Naive B cell (primary cell): ENCODE results near the gene ZAR1L. TPM values are rescaled to one million over a fixed set of nuclear protein-coding genes. Genes with fewer than 3 reads are reported as not detected.
"Not testable (repeated sequence)": the region's sequence is repeated elsewhere in the genome, so short reads cannot be mapped to it uniquely, and the experiment has no call there.

Experiments
- ATAC-seq, 2 donors: fragments of 150-1000 bp; cut with Tn5 transposase; 2 replicates each; pipeline ENCODE4 v1.10.0; 2021; ENCODE audit warnings: low read depth in 2 of 2, mild to moderate bottlenecking in 2 of 2, moderate library complexity in 2 of 2
- DNase-seq: peaks from one replicate; pipeline ENCODE4 v3.0.0; 2022
- H3K27ac Mint-ChIP-seq, 6 donors: one replicate each; pipeline ENCODE4 v1.8.0; 2020 to 2022; ENCODE audit warnings: mild to moderate bottlenecking in 6 of 6, mixed read lengths in 6 of 6, moderate library complexity in 5 of 6, inconsistent platforms in 2 of 6
- H3K27me3 Mint-ChIP-seq, 3 donors: one replicate each; pipeline ENCODE4 v1.8.0; 2021 to 2022; ENCODE audit warnings: mixed read lengths in 3 of 3, mild to moderate bottlenecking in 1 of 3
- H3K36me3 Mint-ChIP-seq, 2 donors: one replicate each; pipeline ENCODE4 v1.8.0; 2020 to 2022; ENCODE audit warnings: mixed read lengths in 2 of 2, inconsistent platforms in 1 of 2, mild to moderate bottlenecking in 1 of 2
- H3K4me1 Mint-ChIP-seq, 3 donors: one replicate each; pipeline ENCODE4 v1.8.0; 2020 to 2022; ENCODE audit warnings: mixed read lengths in 3 of 3, inconsistent platforms in 1 of 3, mild to moderate bottlenecking in 1 of 3, moderate library complexity in 1 of 3
- H3K4me3 Mint-ChIP-seq, 8 donors: one replicate each; pipeline ENCODE4 v1.8.0; 2020 to 2022; ENCODE audit warnings: mild to moderate bottlenecking in 8 of 8, mixed read lengths in 8 of 8, moderate library complexity in 8 of 8, inconsistent platforms in 2 of 8
- H3K9me3 Mint-ChIP-seq, 7 donors: one replicate each; pipeline ENCODE4 v1.8.0; 2020 to 2022; ENCODE audit warnings: mixed read lengths in 7 of 7, mild to moderate bottlenecking in 5 of 7, inconsistent platforms in 2 of 7, moderate library complexity in 1 of 7
- polyA plus RNA-seq, 6 donors: library from polyadenylated mRNA; unstranded; fragments of 300-500 nt; fragmentation: Illumina TruSeq; gene quantifications; one replicate each; pipeline ENCODE4 v1.2.3, GENCODE V29; 2021; ENCODE audit warnings: low read depth in 6 of 6

ZAR1L gene, protein sequence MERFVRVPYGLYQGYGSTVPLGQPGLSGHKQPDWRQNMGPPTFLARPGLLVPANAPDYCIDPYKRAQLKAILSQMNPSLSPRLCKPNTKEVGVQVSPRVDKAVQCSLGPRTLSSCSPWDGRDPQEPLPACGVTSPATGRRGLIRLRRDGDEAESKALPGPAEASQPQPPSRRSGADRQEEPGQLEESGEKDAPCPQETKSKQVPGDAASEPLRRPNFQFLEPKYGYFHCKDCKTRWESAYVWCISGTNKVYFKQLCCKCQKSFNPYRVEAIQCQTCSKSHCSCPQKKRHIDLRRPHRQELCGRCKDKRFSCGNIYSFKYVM
- not detected for polyA plus RNA-seq

DNA sequence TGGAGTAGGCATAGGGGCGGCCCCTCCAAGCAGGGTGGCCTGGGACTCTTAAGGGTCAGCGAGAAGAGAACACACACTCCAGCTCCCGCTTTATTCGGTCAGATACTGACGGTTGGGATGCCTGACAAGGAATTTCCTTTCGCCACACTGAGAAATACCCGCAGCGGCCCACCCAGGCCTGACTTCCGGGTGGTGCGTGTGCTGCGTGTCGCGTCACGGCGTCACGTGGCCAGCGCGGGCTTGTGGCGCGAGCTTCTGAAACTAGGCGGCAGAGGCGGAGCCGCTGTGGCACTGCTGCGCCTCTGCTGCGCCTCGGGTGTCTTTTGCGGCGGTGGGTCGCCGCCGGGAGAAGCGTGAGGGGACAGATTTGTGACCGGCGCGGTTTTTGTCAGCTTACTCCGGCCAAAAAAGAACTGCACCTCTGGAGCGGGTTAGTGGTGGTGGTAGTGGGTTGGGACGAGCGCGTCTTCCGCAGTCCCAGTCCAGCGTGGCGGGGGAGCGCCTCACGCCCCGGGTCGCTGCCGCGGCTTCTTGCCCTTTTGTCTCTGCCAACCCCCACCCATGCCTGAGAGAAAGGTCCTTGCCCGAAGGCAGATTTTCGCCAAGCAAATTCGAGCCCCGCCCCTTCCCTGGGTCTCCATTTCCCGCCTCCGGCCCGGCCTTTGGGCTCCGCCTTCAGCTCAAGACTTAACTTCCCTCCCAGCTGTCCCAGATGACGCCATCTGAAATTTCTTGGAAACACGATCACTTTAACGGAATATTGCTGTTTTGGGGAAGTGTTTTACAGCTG lies at the start of gene ZAR1L, which contains the start of gene BRCA2:
Gene ZAR1L, minus strand, starts transcription at position 126 of the 790 bp plus-strand sequence. CDS start 3,438 bp downstream, outside the sequence.
Gene BRCA2, plus strand, starts transcription at position 271 of the 790 bp plus-strand sequence. CDS start 953 bp downstream, outside the sequence.
- H3K36me3 Mint-ChIP-seq: peaks cover 0 to 7% of the 10 kb centered on the region in 2 donors
- DNase-seq (peak; percentile 87), ATAC-seq (peak; percentile 93)
- H3K27ac Mint-ChIP-seq: peak within 1 kb of the TSS; percentile 100
- H3K27me3 Mint-ChIP-seq: no peaks in the 10 kb centered on the region
- H3K4me3 Mint-ChIP-seq: peak within 1 kb of the TSS; percentile 94 to 99 (median 96)
- H3K4me1 Mint-ChIP-seq: peaks cover 0 to 21% (median 18%) of the 10 kb centered on the region in 3 donors
- peaks cover 0 to 2% (median 0%) of the 10 kb centered on the region in 7 donors for H3K9me3 Mint-ChIP-seq

DNA sequence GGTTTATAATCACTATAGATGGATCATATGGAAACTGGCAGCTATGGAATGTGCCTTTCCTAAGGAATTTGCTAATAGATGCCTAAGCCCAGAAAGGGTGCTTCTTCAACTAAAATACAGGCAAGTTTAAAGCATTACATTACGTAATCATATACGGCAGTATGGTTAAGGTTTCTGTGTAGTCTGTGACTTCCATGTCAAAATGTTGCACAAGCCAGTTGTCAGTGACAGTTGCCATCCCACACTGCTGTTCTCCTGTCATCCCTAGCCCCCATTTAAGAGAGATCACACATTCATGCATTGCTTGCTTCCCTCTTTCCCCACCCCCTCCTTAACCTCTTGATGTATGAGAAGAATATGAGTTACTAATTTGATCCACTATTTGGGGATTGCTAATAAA lies 47.4 kb upstream of the ZAR1L start:
- Mint-ChIP-seq H3K27ac (peak overlapping the region in 2 of 6 donors; percentile 25 to 50), H3K4me3 (no peak overlapping the region), H3K27me3 (no peaks in the 10 kb centered on the region), H3K9me3 (no peaks in the 10 kb centered on the region), H3K4me1 (no peaks in the 10 kb centered on the region), H3K36me3 (peaks cover 7 to 10% of the 10 kb centered on the region in 2 donors)
- no peak for DNase-seq
- no peak for ATAC-seq

- H3K27ac Mint-ChIP-seq: not testable (repeated sequence)
Measured at GRCh38 chr13:32355935-32356334, 40.8 kb upstream of the ZAR1L start.

GRCh38 chr13:32354040-32354439 lies 38.9 kb upstream of the ZAR1L start:
- Mint-ChIP-seq H3K4me1 (no peaks in the 10 kb centered on the region), H3K27me3 (no peaks in the 10 kb centered on the region), H3K27ac (no peak overlapping the region), H3K9me3 (peaks cover 0 to 3% (median 0%) of the 10 kb centered on the region in 7 donors), H3K4me3 (no peak overlapping the region), H3K36me3 (peaks cover 0 to 7% of the 10 kb centered on the region in 2 donors)
- ATAC-seq: peak; percentile 71 to 82
- DNase-seq: peak; percentile 5

More at GRCh38 chr13:32355935-32356334, 40.8 kb upstream of the ZAR1L start:
- H3K36me3 Mint-ChIP-seq, H3K4me1 Mint-ChIP-seq, H3K9me3 Mint-ChIP-seq, ATAC-seq, H3K27me3 Mint-ChIP-seq, DNase-seq, H3K4me3 Mint-ChIP-seq: not testable (repeated sequence)

GRCh38 chr13:32350839-32351441 lies 35.8 kb upstream of the ZAR1L start:
- not testable (repeated sequence) for ATAC-seq, H3K4me1 Mint-ChIP-seq, H3K9me3 Mint-ChIP-seq, H3K27ac Mint-ChIP-seq, H3K27me3 Mint-ChIP-seq, H3K4me3 Mint-ChIP-seq, DNase-seq
- peaks cover 0 to 18% of the 10 kb centered on the region in 2 donors for H3K36me3 Mint-ChIP-seq

- no peak for DNase-seq
- no peak for ATAC-seq
- peaks cover 0 to 18% of the 10 kb centered on the region in 2 donors for H3K36me3 Mint-ChIP-seq
- H3K9me3 Mint-ChIP-seq: peaks cover 0 to 3% (median 0%) of the 10 kb centered on the region in 7 donors
- H3K4me3 Mint-ChIP-seq: no peak overlapping the region
- H3K27ac Mint-ChIP-seq: no peak overlapping the region
- H3K4me1 Mint-ChIP-seq: no peaks in the 10 kb centered on the region
- no peaks in the 10 kb centered on the region for H3K27me3 Mint-ChIP-seq
Measured at GRCh38 chr13:32347651-32348050, 32.5 kb upstream of the ZAR1L start.

DNA sequence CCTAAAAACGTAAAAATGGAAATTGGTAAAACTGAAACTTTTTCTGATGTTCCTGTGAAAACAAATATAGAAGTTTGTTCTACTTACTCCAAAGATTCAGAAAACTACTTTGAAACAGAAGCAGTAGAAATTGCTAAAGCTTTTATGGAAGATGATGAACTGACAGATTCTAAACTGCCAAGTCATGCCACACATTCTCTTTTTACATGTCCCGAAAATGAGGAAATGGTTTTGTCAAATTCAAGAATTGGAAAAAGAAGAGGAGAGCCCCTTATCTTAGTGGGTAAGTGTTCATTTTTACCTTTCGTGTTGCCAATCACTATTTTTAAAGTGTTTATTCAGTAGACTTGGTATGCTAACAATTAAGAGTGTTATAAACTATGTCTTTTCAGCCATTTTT lies 25.8 kb upstream of the ZAR1L start:
- H3K4me3 Mint-ChIP-seq: no peak overlapping the region
- no peaks in the 10 kb centered on the region for H3K27me3 Mint-ChIP-seq
- H3K9me3 Mint-ChIP-seq: peaks cover 0 to 15% (median 2%) of the 10 kb centered on the region in 7 donors
- ATAC-seq: no peak
- peaks cover 0 to 21% of the 10 kb centered on the region in 2 donors for H3K36me3 Mint-ChIP-seq
- H3K4me1 Mint-ChIP-seq: no peaks in the 10 kb centered on the region
- H3K27ac Mint-ChIP-seq: peak overlapping the region in 1 of 6 donors; percentile 3
- DNase-seq: no peak

GRCh38 chr13:32334671-32335070 lies 19.5 kb upstream of the ZAR1L start:
- no peak for ATAC-seq
- peaks cover 17 to 54% of the 10 kb centered on the region in 2 donors for H3K36me3 Mint-ChIP-seq
- H3K27ac Mint-ChIP-seq: no peak overlapping the region
- no peak for DNase-seq
- H3K27me3 Mint-ChIP-seq: no peaks in the 10 kb centered on the region
- H3K4me1 Mint-ChIP-seq: no peaks in the 10 kb centered on the region
- peaks cover 0 to 19% (median 3%) of the 10 kb centered on the region in 7 donors for H3K9me3 Mint-ChIP-seq
- H3K4me3 Mint-ChIP-seq: no peak overlapping the region

DNA sequence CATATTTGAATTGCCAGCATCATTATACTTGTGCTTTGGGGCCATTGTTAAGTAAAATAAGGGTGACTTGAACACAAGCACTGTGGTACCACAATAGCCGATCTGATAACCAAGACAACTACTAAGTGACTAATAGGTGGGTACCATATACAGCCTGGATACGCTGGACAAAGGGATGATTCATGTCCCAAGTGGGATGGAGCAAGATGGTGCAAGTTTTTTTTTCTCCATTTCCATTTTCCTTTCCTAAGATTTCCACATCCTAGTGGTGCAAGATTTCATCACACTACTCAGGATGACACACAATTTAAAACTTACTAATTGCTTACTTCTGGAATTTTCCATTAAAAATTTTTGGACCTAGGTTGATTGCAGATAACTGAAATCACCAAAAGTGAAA lies 15.3 kb upstream of the ZAR1L start:
- Mint-ChIP-seq H3K27me3 (no peaks in the 10 kb centered on the region), H3K9me3 (peaks cover 0 to 8% (median 2%) of the 10 kb centered on the region in 7 donors), H3K4me3 (no peak overlapping the region), H3K27ac (no peak overlapping the region), H3K4me1 (no peaks in the 10 kb centered on the region), H3K36me3 (peaks cover 17 to 33% of the 10 kb centered on the region in 2 donors)
- DNase-seq: no peak
- ATAC-seq: no peak

- ATAC-seq (no peak), DNase-seq (no peak)
- H3K9me3 Mint-ChIP-seq: no peaks in the 10 kb centered on the region
- no peak overlapping the region for H3K4me3 Mint-ChIP-seq
- no peak overlapping the region for H3K27ac Mint-ChIP-seq
- H3K4me1 Mint-ChIP-seq: no peaks in the 10 kb centered on the region
- H3K36me3 Mint-ChIP-seq: peaks cover 0 to 7% of the 10 kb centered on the region in 2 donors
- no peaks in the 10 kb centered on the region for H3K27me3 Mint-ChIP-seq
Measured at GRCh38 chr13:32323912-32324311, 8.7 kb upstream of the ZAR1L start.

DNA sequence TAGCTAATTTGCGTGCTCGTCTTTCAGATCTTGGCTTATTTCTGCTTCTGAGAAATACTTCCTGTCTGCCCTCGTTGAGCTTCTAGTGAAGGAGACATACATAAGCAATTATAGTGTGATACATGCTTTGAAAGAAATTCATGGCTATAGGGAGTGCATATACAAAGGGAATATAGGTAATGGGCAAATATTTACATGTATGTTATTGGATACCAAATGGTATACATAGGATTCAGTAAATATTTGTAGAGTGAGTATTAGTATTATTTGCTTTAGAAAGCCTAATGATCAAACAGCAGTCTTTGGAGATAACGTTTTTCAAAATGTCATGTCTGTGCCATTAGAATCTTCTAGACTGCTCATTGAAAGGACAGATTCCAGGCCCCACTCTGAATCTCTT lies 5.4 kb upstream of the ZAR1L start:
- H3K36me3 Mint-ChIP-seq: peaks cover 0 to 7% of the 10 kb centered on the region in 2 donors
- ATAC-seq (no peak), DNase-seq (no peak)
- H3K9me3 Mint-ChIP-seq: no peaks in the 10 kb centered on the region
- H3K27me3 Mint-ChIP-seq: no peaks in the 10 kb centered on the region
- peaks cover 0 to 9% (median 5%) of the 10 kb centered on the region in 3 donors for H3K4me1 Mint-ChIP-seq
- H3K4me3 Mint-ChIP-seq: no peak overlapping the region
- H3K27ac Mint-ChIP-seq: peak overlapping the region in 1 of 6 donors; percentile 10

DNA sequence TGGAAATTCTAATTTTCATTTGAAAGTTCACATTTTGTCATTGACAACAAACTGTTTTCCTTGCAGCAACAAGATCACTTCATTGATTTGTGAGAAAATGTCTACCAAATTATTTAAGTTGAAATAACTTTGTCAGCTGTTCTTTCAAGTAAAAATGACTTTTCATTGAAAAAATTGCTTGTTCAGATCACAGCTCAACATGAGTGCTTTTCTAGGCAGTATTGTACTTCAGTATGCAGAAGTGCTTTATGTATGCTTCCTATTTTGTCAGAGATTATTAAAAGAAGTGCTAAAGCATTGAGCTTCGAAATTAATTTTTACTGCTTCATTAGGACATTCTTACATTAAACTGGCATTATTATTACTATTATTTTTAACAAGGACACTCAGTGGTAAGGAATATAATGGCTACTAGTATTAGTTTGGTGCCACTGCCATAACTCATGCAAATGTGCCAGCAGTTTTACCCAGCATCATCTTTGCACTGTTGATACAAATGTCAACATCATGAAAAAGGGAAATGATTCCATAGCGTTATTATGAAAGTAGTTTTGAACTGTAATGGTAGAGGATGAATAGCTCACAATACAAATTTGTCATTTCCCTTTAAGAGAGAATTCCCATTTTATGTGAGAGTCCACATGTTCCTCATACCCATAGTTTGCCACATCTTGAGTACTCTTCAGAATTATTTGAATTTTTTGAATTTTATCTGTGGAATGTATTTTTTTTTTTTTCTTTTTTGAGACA lies 2.7 kb upstream of the ZAR1L start:
- ATAC-seq: no peak
- H3K4me3 Mint-ChIP-seq: peak overlapping the region in 1 of 8 donors; percentile 98
- peaks cover 0 to 7% of the 10 kb centered on the region in 2 donors for H3K36me3 Mint-ChIP-seq
- no peak overlapping the region for H3K27ac Mint-ChIP-seq
- H3K27me3 Mint-ChIP-seq: no peaks in the 10 kb centered on the region
- DNase-seq: no peak
- H3K9me3 Mint-ChIP-seq: peaks cover 0 to 2% (median 0%) of the 10 kb centered on the region in 7 donors
- peaks cover 0 to 21% (median 18%) of the 10 kb centered on the region in 3 donors for H3K4me1 Mint-ChIP-seq
